Liver (tissue), 9 donors: Measurements from ENCODE around the gene WARS2. TPM values are rescaled to one million over a fixed set of nuclear protein-coding genes. Genes with fewer than 3 reads are reported as not detected.
A peak's percentile ranks its signal among the peaks of the same experiment; 100 is the strongest.

Source experiments
- DNase-seq: peaks from one replicate; pipeline ENCODE4 v3.0.0-alpha.2; 2017; ENCODE audit warnings: low spot score
- H3K27ac ChIP-seq, 2 donors: one replicate each; pipeline ENCODE4 v1.7.0; 2013; ENCODE audit warnings: inconsistent platforms in 2 of 2, low read length in 2 of 2, control low read depth in 1 of 2, low read depth in 1 of 2, mild to moderate bottlenecking in 1 of 2
- H3K27me3 ChIP-seq, 4 donors: one replicate each; pipeline versions ENCODE4 v1.6.1 to v1.7.0; 2013; ENCODE audit warnings: low read length in 3 of 4, inconsistent platforms in 1 of 4, mild to moderate bottlenecking in 1 of 4, moderate library complexity in 1 of 4; ENCODE audit not compliant: control insufficient read depth in 4 of 4, insufficient read depth in 4 of 4
- H3K36me3 ChIP-seq, 4 donors: one replicate each; pipeline versions ENCODE4 v1.6.1 to v1.7.0; 2013; ENCODE audit warnings: low read length in 3 of 4, mild to moderate bottlenecking in 3 of 4, low read depth in 1 of 4, moderate library complexity in 1 of 4; ENCODE audit not compliant: control insufficient read depth in 4 of 4, insufficient read depth in 3 of 4
- H3K4me1 ChIP-seq, 4 donors: one replicate each; pipeline versions ENCODE4 v1.6.1 to v1.7.0; 2013; ENCODE audit warnings: low read length in 3 of 4, mild to moderate bottlenecking in 3 of 4, moderate library complexity in 1 of 4; ENCODE audit not compliant: control insufficient read depth in 4 of 4, insufficient read depth in 4 of 4
- H3K4me3 ChIP-seq, 3 donors: one replicate each; pipeline versions ENCODE4 v1.6.1 to v1.7.0; 2013; ENCODE audit warnings: low read length in 3 of 3, control low read depth in 1 of 3, low read depth in 1 of 3, mild to moderate bottlenecking in 1 of 3
- H3K9ac ChIP-seq, 2 donors: one replicate each; pipeline ENCODE4 v1.7.0; 2013; ENCODE audit warnings: low read length in 2 of 2, mild to moderate bottlenecking in 2 of 2, moderate library complexity in 2 of 2, control low read depth in 1 of 2, low read depth in 1 of 2
- H3K9me3 ChIP-seq, 4 donors: one replicate each; pipeline versions ENCODE4 v1.6.1 to v1.7.0; 2013; ENCODE audit warnings: low read length in 3 of 4; ENCODE audit not compliant: control insufficient read depth in 4 of 4
- EGR1 ChIP-seq, 2 donors: IDR thresholded peaks; 2 replicates each; pipeline ENCODE4 v1.6.1; 2016 to 2018; ENCODE audit warnings: antibody characterized with exemption in 2 of 2, low read depth in 2 of 2
- FOXA2 ChIP-seq: IDR thresholded peaks from 2 replicates; pipeline ENCODE4 v1.6.1; 2016; ENCODE audit warnings: antibody characterized with exemption
- GABPA ChIP-seq, 2 donors: IDR thresholded peaks in 1 of 2; conservative IDR thresholded peaks in 1 of 2; 2 replicates each; pipeline ENCODE4 v1.6.1; 2016; ENCODE audit warnings: antibody characterized with exemption in 2 of 2, mild to moderate bottlenecking in 1 of 2, moderate library complexity in 1 of 2
- JUND ChIP-seq, 2 donors: IDR thresholded peaks; 2 replicates each; pipeline ENCODE4 v1.6.1; 2016; ENCODE audit warnings: antibody characterized with exemption in 2 of 2
- NR2F2 ChIP-seq: IDR thresholded peaks from 2 replicates; pipeline ENCODE4 v1.6.1; 2016; ENCODE audit warnings: antibody characterized with exemption
- RAD21 ChIP-seq, 2 donors: IDR thresholded peaks; 2 replicates each; pipeline ENCODE4 v1.6.1; 2016; ENCODE audit warnings: antibody characterized with exemption in 2 of 2, mild to moderate bottlenecking in 2 of 2
- RXRA ChIP-seq, 2 donors: IDR thresholded peaks; 2 replicates each; pipeline ENCODE4 v1.6.1; 2017 to 2018; ENCODE audit warnings: antibody characterized with exemption in 2 of 2, mild to moderate bottlenecking in 1 of 2
- SP1 ChIP-seq: IDR thresholded peaks from 2 replicates; pipeline ENCODE4 v1.6.1; 2018; ENCODE audit warnings: antibody characterized with exemption, mild to moderate bottlenecking
- TAF1 ChIP-seq: conservative IDR thresholded peaks from 2 replicates; pipeline ENCODE4 v1.6.1; 2016; ENCODE audit warnings: antibody characterized with exemption, mild to moderate bottlenecking
- YY1 ChIP-seq: IDR thresholded peaks from 2 replicates; pipeline ENCODE4 v1.6.1; 2016; ENCODE audit warnings: antibody characterized with exemption, mild to moderate bottlenecking
- WGBS: extraction: QIAGEN DNeasy Blood & Tissue Kit; methylation state at CpG from one replicate; pipeline ENCODE4 v1.1.7; 2013; 5-methylcytosine and 5-hydroxymethylcytosine counted together
- polyA plus RNA-seq, 2 donors: library from polyadenylated mRNA; stranded (reverse) in 1 of 2; unstranded in 1 of 2; fragments of 200-250 nt in 1 of 2; fragments of >200 nt in 1 of 2; fragmentation: Nextera tagmentation in 1 of 2; extraction: Ambion mirVana in 1 of 2; gene quantifications; one replicate each; pipeline versions ENCODE4 v1.2.1 to v1.2.3, GENCODE V29; 2013 to 2015
- total RNA-seq, 2 donors: library from RNA; depleted of rRNA; stranded (reverse); fragments of >200 nt; gene quantifications; one replicate each; pipeline ENCODE4 v1.2.3, GENCODE V29; 2014
- TF ChIP-seq, protein P1 (sequence below): IDR thresholded peaks from 2 replicates; pipeline ENCODE4 v1.6.1; 2016; ENCODE audit warnings: antibody characterized with exemption, mild to moderate bottlenecking
- TF ChIP-seq, protein P2 (sequence below): IDR thresholded peaks from 2 replicates; pipeline ENCODE4 v1.6.1; 2016; ENCODE audit warnings: antibody characterized with exemption
- TF ChIP-seq, protein P3 (sequence below): fragments of 150-350 bp; IDR thresholded peaks from 2 replicates; pipeline ENCODE4 v1.5.1; 2017; ENCODE audit warnings: improper control_type of control experiment, low read depth, low read length; ENCODE audit not compliant: missing input control
- TF ChIP-seq, protein P4 (sequence below): IDR thresholded peaks from 2 replicates; pipeline ENCODE4 v1.6.1; 2016; ENCODE audit warnings: antibody characterized with exemption
- donor health status: healthy.
- donor health status: healthy.
- donor health status: healthy.
- donor health status: healthy.
- donor health status: healthy.

WARS2 gene
- total and polyA plus RNA-seq, 4 donors: 3.5 to 14.5 (median 7.0) TPM

DNA sequence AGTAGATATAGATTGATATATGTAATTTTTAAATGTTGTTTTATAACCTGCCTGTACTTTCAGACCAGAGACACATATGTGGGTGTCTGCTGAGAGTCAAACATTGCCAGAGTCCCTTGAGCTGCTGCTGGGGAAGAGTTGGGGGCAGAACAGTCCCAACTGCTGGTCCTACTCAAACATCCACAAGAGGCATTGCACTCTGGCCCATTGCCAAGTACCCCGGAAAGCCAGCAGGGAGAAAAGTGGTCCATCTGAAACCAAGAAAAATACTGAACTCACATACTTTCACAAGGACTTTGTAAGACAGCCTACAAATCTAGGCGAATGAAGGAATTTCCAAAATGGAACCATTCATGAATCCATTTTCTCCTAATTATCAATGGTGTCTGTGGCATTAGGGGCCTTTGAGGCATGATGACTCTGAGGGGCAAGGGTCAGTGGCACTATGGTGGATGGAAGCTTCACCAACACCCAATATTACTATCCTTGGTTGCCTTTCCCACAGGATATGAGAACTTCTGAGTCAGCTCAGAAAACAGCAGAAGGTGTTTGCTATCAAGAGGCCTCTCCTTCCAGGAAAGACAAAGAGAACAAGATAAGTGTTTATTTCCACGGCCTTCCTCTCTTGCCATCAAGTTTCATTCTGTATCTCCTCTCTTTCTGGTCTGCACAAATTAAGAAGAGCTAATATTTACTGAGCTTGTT lies 145.0 kb downstream of the WARS2 start (continued):
- TF ChIP-seq, protein P1, sequence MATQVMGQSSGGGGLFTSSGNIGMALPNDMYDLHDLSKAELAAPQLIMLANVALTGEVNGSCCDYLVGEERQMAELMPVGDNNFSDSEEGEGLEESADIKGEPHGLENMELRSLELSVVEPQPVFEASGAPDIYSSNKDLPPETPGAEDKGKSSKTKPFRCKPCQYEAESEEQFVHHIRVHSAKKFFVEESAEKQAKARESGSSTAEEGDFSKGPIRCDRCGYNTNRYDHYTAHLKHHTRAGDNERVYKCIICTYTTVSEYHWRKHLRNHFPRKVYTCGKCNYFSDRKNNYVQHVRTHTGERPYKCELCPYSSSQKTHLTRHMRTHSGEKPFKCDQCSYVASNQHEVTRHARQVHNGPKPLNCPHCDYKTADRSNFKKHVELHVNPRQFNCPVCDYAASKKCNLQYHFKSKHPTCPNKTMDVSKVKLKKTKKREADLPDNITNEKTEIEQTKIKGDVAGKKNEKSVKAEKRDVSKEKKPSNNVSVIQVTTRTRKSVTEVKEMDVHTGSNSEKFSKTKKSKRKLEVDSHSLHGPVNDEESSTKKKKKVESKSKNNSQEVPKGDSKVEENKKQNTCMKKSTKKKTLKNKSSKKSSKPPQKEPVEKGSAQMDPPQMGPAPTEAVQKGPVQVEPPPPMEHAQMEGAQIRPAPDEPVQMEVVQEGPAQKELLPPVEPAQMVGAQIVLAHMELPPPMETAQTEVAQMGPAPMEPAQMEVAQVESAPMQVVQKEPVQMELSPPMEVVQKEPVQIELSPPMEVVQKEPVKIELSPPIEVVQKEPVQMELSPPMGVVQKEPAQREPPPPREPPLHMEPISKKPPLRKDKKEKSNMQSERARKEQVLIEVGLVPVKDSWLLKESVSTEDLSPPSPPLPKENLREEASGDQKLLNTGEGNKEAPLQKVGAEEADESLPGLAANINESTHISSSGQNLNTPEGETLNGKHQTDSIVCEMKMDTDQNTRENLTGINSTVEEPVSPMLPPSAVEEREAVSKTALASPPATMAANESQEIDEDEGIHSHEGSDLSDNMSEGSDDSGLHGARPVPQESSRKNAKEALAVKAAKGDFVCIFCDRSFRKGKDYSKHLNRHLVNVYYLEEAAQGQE: no peak
- TF ChIP-seq RXRA (IDR thresholded peaks at IDR 0.05) (no peak), JUND (IDR thresholded peaks at IDR 0.05) (no peak), YY1 (no peak)

DNA sequence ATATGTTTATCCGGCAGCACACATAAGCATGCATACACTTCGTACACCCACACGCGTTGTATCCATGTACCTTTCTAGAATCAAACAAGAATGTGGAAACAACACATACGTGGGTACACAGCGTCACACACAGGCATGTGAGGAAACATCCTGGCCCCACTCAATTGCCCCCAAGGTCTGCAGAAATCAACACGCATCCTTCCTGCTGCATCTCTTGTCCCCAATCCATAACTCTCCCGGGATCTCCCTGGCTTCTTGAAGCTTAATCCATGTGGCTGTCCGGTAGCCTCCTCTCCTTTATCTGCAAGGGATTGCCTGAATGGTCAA lies 146.8 kb downstream of the WARS2 start:
- peaks cover 0 to 20% (median 2%) of the 10 kb centered on the region in 4 donors for H3K9me3 ChIP-seq
- no peak overlapping the region for H3K27ac ChIP-seq
- H3K36me3 ChIP-seq: no peaks in the 10 kb centered on the region
- H3K27me3 ChIP-seq: peaks cover 8 to 37% (median 24%) of the 10 kb centered on the region in 4 donors
- no peak for DNase-seq
- H3K4me1 ChIP-seq: peaks cover 0 to 3% (median 0%) of the 10 kb centered on the region in 4 donors
- peak in 1 of 2 donors; percentile 9 for TF ChIP-seq RAD21 (IDR thresholded peaks at IDR 0.05)
- TF ChIP-seq, protein P2, sequence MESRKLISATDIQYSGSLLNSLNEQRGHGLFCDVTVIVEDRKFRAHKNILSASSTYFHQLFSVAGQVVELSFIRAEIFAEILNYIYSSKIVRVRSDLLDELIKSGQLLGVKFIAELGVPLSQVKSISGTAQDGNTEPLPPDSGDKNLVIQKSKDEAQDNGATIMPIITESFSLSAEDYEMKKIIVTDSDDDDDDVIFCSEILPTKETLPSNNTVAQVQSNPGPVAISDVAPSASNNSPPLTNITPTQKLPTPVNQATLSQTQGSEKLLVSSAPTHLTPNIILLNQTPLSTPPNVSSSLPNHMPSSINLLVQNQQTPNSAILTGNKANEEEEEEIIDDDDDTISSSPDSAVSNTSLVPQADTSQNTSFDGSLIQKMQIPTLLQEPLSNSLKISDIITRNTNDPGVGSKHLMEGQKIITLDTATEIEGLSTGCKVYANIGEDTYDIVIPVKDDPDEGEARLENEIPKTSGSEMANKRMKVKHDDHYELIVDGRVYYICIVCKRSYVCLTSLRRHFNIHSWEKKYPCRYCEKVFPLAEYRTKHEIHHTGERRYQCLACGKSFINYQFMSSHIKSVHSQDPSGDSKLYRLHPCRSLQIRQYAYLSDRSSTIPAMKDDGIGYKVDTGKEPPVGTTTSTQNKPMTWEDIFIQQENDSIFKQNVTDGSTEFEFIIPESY: no peak
- no peak overlapping the region for H3K4me3 ChIP-seq
- WGBS: 10% methylated on average over 9 of the region's 9 CpGs
- H3K9ac ChIP-seq: no peak overlapping the region

DNA sequence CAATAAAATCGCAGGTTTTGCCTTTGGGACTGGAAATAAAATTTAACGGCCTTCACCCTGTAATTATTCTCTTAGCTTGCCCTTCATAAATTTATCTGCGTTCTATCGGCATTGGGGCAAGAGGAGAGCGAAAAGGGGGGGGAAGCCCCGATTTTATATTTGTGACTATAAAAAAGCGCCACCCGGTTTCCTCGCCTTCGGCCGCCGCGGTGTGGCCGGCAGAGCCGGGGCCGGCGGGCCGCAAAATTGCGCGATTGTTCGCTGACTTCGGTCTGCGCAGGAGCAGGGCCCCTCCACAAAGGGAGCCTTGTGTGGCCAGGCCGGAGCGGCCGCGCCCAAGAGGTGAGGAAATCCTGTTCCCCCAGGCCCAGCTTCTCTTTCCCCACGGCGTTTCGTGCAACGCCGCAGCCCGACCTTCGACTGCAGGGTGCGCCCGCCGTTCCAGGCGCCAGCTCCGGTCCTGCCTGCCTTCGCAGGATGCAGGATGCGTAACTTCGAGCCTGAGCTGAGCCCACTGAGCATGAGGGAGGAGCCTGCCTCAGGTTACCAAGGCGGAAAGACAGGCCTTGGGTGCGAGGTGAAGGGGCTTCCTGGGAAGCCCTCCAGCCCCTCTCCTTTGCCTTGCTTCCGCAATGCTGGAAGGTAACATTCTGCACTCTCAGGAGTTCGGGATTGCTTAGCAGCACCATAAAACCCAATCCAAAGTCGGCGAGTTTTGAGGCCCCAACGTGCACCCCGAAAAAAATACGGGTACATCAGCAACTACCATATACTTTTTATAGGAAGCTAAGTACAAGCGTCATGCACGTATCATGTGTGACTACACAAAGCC lies 147.4 kb downstream of the WARS2 start:
- H3K36me3 ChIP-seq: no peaks in the 10 kb centered on the region
- H3K4me1 ChIP-seq: peaks cover 0 to 3% (median 0%) of the 10 kb centered on the region in 4 donors
- H3K9me3 ChIP-seq: peaks cover 0 to 25% (median 2%) of the 10 kb centered on the region in 4 donors
- no peak overlapping the region for H3K27ac ChIP-seq
- no peak overlapping the region for H3K9ac ChIP-seq
- no peak overlapping the region for H3K4me3 ChIP-seq
- WGBS: 11% methylated on average over 53 of the region's 53 CpGs
- DNase-seq: no peak
- peaks cover 6 to 37% (median 24%) of the 10 kb centered on the region in 4 donors for H3K27me3 ChIP-seq
- TF ChIP-seq, protein P1: no peak
- no peak for TF ChIP-seq NR2F2
- TF ChIP-seq FOXA2: no peak
- no peak for TF ChIP-seq GABPA (IDR thresholded peaks at IDR 0.05 in 1 of 2, conservative IDR thresholded peaks at IDR 0.05 in 1 of 2)
- no peak for TF ChIP-seq SP1
- TF ChIP-seq JUND (IDR thresholded peaks at IDR 0.05): no peak
- TF ChIP-seq, protein P3, sequence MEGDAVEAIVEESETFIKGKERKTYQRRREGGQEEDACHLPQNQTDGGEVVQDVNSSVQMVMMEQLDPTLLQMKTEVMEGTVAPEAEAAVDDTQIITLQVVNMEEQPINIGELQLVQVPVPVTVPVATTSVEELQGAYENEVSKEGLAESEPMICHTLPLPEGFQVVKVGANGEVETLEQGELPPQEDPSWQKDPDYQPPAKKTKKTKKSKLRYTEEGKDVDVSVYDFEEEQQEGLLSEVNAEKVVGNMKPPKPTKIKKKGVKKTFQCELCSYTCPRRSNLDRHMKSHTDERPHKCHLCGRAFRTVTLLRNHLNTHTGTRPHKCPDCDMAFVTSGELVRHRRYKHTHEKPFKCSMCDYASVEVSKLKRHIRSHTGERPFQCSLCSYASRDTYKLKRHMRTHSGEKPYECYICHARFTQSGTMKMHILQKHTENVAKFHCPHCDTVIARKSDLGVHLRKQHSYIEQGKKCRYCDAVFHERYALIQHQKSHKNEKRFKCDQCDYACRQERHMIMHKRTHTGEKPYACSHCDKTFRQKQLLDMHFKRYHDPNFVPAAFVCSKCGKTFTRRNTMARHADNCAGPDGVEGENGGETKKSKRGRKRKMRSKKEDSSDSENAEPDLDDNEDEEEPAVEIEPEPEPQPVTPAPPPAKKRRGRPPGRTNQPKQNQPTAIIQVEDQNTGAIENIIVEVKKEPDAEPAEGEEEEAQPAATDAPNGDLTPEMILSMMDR: no peak
- TF ChIP-seq, protein P4, sequence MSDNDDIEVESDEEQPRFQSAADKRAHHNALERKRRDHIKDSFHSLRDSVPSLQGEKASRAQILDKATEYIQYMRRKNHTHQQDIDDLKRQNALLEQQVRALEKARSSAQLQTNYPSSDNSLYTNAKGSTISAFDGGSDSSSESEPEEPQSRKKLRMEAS: no peak
- TF ChIP-seq TAF1: no peak
- TF ChIP-seq EGR1 (IDR thresholded peaks at IDR 0.05; ENCODE audit: low read depth in 2 of 2): no peak
- TF ChIP-seq, protein P2: no peak
